NCI-H1694 treated with DMSO at 0.1 percent for 48 hours (cell line): Measurements from ENCODE around the gene CCT6A.
A peak's percentile ranks its signal among the peaks of the same experiment; 100 is the strongest.
"Not testable (repeated sequence)": the region's sequence is repeated elsewhere in the genome, so short reads cannot be mapped to it uniquely, and the experiment has no call there.

Experiments
- DNase-seq: peaks from one replicate; lab custom pipeline; 2025; lab: John Stamatoyannopoulos, UW

CCT6A gene

DNA sequence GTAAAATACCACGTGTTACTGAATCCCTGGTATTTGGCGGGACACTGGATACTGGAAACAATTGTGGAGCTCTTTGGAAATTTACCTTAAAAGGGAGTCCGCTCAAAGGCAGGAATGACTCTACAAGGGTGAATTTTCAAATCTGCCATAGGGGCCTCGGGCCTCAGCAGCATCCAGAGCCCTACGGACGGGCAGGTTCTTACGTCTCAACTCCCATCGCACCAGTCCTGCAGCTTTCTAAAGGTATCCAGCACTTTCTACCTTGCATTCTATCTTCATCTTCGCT lies 569 bp upstream of the CCT6A start:
- no peak for DNase-seq

GRCh38 chr7:56053379-56053778 lies 1.8 kb downstream of the CCT6A start:
- no peak for DNase-seq

- DNase-seq, result no peak
Measured at GRCh38 chr7:56053993-56054392, 2.4 kb downstream of the CCT6A start.

DNA sequence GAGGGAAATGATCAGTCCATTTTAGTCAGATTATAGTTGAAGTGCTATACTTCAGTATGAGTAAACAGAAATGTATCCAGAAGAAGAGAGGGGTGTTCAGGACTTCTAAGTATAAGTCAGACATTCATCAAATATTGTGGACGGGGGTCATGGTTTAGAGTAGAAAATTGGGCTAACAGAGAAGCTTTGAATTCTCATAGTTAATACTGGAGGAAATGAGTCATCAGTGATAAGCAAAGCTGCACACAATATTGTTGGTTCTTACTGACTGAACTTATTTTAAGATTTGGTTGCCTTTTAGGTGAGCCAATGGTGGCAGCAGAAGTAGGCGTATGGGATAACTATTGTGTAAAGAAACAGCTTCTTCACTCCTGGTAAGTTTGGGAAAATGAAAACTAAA lies 10.8 kb downstream of the CCT6A start:
- no peak for DNase-seq

DNA sequence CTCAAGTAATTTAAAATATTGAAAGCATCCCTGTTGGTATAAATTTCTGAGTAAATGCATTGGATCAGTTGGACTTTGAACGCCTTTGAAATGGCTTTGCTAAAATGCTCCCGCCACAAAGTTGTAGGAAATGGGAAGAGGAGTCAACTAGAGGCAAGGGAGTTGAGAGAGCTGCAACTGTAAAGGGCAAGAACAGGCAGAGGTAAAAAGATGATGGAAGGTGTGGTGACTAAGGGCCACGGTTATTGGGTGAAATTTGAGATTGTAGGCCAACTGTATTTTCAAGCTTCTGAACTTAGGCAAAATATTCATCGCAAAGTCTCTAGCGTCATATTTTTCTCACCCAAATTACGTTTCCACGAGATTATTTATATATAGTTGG lies 11.9 kb downstream of the CCT6A start:
- DNase-seq, result no peak

GRCh38 chr7:56063882-56064625 lies 12.5 kb downstream of the CCT6A start, which contains the start of gene SUMF2:
SUMF2 (plus strand) TSS chr7:56064286; CDS start chr7:56064312, 26 bp downstream.
- DNase-seq, result peak; percentile 72

GRCh38 chr7:56066376-56066775 lies 14.8 kb downstream of the CCT6A start:
- DNase-seq, result not testable (repeated sequence)

DNA sequence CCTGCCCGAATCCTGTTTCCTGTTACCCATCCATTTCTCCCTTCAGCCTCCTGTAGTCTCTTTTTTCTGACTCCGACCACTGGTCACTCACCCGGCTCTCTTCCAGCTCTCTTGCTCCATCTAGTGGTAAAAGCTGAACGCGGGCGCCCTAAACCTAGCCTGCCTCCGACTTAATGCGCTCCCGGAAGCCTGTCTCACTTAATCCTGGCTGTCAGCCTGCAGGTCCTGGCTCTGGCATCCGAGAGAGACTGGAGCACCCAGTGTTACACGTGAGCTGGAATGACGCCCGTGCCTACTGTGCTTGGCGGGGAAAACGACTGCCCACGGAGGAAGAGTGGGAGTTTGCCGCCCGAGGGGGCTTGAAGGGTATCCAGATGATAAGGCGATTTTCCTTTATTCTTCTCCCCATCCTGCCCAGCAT lies 22.8 kb downstream of the CCT6A start:
- peak; percentile 61 for DNase-seq

DNA sequence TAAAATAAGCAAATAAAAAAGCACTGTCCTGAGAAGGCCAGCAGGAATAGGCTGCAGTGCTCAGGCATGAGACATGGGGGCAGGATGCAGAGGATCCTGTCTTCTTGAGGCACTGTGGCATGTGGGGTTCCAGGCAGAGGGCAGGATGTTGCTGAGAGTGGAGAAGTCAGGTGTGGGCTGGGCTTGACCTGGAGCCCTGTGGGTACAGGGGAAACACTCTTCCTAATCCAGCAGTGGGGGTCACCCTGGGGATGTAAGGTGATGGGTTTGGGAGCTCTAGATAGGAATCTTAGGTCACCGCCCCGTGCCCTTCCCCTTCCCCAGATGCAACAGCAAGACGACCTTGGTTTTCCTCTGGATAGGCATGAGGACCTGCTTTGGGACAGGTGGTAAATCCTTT lies 26.1 kb downstream of the CCT6A start:
- DNase-seq, result no peak

DNA sequence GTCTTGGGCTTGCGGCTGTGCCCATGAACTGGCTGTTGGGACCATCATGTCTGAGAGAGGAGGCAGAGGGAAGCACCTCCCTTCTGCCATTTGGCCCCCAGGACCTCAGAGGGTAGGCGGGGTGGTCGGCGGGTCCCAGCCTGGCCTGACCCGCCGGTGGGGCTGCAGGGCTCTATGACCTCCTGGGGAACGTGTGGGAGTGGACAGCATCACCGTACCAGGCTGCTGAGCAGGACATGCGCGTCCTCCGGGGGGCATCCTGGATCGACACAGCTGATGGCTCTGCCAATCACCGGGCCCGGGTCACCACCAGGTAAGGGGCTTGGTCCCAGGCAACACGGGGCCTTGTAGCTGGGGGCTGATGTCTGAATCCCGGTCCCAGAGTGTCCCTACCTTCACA lies 26.6 kb downstream of the CCT6A start:
- DNase-seq, result no peak

GRCh38 chr7:56079450-56080185 lies 28.1 kb downstream of the CCT6A start:
- DNase-seq, result peak; percentile 67

DNA sequence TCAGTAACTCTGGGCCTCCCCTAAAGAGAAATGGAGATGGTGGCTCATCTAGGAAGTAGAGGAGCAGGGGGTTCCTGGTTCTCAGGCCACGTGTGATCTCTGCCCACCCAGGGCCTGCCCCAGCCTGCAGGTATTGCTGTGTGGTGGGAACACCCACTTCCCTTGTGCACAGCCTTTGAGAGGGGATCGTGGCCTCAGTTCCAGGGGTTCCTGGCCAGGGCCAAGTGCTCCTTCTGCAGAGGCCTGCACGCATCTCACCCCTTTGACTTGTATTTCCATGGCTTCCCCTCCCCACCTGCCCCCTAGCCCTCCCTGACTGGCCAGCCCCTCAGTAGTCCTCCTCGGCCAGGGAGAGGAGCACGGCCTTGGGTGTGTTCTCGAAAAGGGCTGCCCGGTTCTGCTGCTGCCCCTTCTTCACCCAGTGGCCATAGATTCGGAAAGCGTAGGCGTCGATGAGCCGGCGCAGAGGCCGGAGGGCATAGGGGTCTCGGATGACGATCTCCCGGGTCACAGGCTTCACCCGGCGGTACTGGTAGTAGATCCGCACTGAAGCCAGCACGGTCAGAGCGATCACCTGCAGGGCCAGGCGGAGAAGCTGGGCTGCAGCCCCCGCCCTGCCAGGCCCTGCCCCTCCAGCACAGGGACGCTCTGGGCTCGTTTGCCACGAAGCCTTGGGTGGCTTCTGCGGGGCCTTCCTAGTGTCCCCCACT lies 29.3 kb downstream of the CCT6A start:
- not testable (repeated sequence) for DNase-seq

GRCh38 chr7:56081626-56082340 lies 30.2 kb downstream of the CCT6A start:
- no peak for DNase-seq

- peak; percentile 75 for DNase-seq
Measured at GRCh38 chr7:56083150-56083785, 31.7 kb downstream of the CCT6A start.

- DNase-seq, result no peak
Measured at GRCh38 chr7:56086761-56087160, 35.2 kb downstream of the CCT6A start.

GRCh38 chr7:56087445-56087844 lies 35.9 kb downstream of the CCT6A start:
- DNase-seq, result no peak

- DNase-seq, result no peak
Measured at GRCh38 chr7:56091591-56091990, 40.0 kb downstream of the CCT6A start.

DNA sequence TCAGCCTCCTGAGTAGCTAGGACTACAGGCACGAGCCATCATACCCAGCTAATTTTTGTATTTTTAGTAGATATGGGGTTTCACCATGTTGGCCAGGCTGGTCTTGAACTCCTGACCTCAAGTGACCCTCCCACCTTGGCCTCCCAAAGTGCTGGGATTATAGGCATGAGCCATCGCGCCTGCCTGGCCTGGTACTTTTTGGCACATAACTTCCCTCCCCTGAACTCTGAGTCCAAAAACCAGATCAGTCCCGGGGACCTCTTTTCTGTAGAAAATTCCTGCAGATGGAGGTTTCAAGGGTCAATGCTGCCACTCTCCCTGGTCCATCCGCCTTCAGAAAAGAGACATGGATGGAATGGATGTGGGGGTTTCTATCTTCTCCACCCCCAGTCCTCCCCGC lies 40.8 kb downstream of the CCT6A start:
- not testable (repeated sequence) for DNase-seq

GRCh38 chr7:56092789-56093531 lies 41.4 kb downstream of the CCT6A start, which contains the start of gene PHKG1:
PHKG1 (minus strand) TSS chr7:56092952; CDS start chr7:56088941, 4,011 bp downstream.
- peak; percentile 36 for DNase-seq

DNA sequence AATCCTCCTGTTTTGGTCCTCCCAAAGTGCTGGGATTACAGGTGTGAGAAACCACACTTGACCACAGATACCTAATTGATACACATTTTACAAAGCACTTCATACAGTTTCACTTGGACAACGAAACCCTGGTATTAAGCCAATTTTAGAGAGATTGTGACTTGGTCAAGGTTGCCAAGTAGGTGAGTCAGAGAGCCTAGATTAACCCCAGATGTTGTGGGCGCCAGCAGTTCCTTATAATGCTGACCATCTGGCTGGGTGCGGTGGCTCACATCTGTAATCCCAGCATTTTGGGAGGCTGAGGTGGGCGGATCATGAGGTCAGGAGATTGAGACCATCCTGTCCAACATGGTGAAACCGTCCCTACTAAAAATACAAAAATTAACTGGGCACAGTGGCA lies 46.1 kb downstream of the CCT6A start:
- no peak for DNase-seq
